Activated CD8-positive, alpha-beta memory T cell treated with anti-CD3 and anti-CD28 coated beads, Interleukin-2, amount 50 U/mL, for 48 hours (primary cell): ENCODE results near the gene HAUS1.
"Not testable (repeated sequence)": the region's sequence is repeated elsewhere in the genome, so short reads cannot be mapped to it uniquely, and the experiment has no call there.

Experiments
- DNase-seq: peaks from one replicate; pipeline ENCODE4 v3.0.0-alpha.2; 2020

HAUS1 gene

DNA sequence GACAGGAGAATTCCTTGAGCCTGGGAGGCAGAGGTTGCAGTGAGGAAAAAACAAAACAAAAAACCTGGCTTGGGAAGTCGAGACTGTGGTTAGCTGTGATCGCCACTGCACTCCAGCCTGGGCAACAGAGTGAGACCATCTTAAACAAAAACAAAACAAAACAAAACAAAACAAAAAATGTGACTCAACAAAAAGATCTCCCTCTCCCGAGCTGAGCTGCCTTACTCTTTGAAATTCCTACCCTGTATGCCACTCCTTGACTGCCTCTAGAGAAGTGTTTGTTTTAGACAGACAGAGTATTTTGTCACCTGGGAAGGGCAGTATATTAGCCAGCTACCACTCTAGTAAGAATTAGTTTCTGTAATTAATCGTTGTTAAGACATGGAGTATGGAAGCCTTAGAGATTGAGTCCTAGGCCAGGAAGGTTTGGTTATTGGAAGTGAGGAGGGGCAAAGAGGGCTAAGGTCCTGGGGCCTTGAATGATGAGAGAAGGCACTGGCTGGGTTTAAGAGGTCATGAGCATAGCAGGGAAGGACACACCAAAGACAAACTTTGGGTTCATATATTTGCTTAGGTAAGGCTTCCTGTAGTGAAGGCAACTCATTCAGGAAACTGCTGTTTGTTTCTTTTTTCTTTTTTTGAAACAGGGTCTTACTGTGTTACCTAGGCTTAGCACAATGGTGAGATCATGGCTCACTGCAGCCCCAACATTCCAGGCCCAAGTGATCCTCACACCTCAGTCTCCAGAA is 56.0 kb downstream of the HAUS1 start:
- DNase-seq: no peak

DNA sequence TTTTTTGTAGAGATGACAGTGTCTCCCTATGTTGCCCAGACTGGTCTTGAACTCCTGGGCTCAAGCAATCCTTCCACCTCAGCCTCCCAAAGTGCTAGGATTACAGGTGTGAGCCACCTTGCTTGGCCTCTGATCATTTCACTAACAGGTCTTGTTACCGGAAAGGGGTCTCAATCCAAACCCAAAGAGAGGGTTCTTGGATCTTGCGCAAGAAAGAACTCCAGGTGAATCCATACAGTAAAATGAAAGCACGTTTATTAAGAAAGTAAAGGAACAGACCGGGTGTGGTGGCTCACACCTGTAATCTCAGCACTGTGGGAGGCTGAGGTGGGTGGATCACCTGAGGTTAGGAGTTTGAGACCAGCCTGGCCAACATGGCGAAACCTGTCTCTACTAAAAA is 56.7 kb downstream of the HAUS1 start:
- not testable (repeated sequence) for DNase-seq

DNA sequence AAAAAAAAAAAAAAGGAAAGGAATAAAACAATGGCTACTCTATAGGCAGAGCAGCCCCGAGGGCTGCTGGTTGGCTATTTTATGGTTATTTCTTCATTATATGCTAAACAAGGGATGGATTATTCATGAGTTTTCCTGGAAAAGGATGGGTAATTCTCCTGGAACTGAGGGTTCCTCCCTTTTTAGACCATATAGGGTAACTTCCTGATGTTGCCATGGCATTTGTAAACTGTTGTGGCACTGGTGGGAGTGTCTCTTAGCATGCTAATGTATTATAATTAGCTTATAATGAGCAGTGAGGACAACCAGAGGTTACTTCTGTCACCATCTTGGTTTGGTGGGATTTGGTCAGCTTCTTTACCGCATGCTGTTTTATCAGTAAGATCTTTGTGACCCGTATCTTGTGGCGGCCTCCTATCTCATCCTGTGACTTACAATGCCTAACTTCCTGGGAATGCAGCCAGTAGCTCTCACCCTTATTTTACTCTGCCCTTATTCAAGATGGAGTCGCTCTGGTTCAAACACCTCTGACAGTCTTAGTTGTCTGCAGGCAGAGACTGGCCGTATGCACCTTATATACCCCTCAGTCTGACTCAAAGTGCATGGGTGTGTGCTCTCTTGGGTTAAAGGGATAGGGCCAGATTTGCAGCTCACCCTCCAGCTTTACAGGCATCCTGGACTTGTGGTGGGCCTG is 57.7 kb downstream of the HAUS1 start:
- DNase-seq: no peak

- DNase-seq: no peak
Measured at GRCh38 chr18:46163091-46163490, 58.9 kb downstream of the HAUS1 start.

DNA sequence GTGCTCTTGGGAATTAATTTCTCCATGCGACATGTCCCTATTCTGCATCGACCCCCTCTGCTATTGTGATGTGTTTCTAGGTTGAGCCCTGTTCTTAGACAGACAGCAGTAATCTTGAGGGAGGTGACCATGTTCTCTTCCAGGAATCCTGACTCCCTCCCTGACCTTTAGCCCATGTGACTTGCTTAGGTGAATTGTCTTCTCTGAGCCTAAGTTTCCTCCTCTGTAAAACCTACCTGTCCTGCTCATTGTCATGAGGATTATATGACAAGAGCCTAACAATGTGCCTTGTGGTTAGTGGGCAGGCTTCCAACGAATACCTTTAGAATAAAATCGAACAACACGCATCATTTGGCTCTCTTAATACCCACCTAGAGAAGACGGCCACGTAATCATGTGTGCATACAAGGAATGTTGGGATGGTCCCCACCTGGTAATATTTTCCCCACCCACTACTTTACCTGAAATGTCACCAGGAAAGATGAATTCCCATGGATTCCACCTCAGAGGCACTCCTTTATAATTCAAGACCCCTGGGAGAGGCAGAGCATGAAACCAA is 59.8 kb downstream of the HAUS1 start:
- no peak for DNase-seq

DNA sequence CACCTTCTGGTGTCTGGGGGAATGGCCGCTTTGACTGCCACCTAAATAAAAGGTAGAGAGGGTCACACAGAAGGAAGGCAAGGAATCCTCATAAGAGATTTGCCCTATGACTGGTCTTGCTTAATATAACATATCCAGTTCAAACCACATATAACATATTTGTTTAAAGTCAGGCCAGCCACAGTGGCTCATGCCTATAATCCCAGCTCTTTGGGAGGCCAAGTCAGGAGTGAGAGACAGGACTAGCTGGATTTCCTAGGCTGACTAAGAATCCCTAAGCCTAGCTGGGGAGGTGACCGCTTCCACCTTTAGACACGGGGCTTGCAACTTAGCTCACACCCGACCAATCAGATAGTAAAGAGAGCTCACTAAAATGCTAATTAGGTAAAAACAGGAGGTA is 60.3 kb downstream of the HAUS1 start:
- DNase-seq: not testable (repeated sequence)

DNA sequence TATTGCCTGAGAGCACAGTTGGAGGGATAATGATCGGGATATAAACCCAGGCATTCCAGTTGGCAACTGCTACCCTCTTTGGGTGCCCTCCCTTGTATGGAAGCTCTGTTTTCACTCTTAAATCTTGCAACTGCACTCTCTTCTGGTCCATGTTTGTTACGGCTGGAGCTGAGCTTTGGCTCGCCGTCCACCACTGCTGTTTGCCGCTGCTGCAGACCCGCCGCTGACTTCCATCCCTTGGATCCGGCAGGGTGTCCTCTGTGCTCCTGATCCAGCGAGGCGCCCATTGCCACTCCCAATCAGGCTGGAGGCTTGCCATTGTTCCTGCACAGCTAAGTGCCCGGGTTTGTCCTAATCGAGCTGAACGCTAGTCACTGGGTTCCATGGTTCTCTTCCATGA is 60.7 kb downstream of the HAUS1 start:
- no peak for DNase-seq

- DNase-seq: no peak
Measured at GRCh38 chr18:46166261-46166970, 62.2 kb downstream of the HAUS1 start.

DNA sequence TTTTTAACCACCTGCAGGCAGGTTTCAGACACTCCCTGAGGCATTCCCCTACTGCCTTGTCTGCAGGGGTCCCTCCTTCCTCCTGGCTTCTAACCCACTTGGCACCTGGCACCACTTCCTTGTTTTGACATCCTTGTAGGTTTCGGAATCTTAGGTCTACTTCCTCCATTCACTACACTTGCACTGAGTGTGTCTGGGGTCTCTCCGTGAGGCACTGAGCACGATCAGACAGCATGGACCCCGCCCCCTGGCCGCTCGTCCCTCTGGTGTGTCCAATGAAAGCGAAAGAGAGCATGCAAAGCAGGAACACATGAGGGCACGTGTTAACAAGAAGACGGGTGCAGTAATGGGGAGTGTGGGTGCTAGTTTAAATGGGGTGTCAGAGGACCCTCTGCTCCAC is 63.8 kb downstream of the HAUS1 start:
- DNase-seq: peak; percentile 64

DNA sequence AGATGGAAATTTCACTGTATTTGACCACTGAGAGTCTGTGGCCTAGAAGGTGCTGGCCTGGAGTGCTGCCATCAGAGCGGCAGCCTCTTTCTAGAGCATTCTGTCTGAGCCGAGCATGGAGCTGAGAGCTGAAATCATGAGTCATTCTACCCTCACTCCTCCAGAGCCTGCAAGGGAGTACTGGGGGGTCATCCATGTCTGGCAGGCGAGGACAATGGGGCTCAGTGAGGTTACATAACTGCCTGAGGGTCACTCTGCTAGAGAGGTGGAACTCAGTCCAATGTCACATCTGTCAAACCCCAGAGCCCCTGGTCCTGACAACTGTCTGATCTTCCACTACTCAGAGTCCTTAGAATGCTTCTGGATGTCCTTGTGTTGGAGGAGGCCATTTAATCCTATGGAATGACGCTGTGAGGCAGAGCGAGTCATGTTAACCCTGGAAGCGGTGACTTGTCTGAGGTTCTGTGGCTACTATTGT is 65.3 kb downstream of the HAUS1 start:
- DNase-seq: no peak

- no peak for DNase-seq
Measured at GRCh38 chr18:46171331-46171730, 67.1 kb downstream of the HAUS1 start.

- peak; percentile 97 for DNase-seq
Measured at GRCh38 chr18:46173393-46174341, 69.5 kb downstream of the HAUS1 start.

DNA sequence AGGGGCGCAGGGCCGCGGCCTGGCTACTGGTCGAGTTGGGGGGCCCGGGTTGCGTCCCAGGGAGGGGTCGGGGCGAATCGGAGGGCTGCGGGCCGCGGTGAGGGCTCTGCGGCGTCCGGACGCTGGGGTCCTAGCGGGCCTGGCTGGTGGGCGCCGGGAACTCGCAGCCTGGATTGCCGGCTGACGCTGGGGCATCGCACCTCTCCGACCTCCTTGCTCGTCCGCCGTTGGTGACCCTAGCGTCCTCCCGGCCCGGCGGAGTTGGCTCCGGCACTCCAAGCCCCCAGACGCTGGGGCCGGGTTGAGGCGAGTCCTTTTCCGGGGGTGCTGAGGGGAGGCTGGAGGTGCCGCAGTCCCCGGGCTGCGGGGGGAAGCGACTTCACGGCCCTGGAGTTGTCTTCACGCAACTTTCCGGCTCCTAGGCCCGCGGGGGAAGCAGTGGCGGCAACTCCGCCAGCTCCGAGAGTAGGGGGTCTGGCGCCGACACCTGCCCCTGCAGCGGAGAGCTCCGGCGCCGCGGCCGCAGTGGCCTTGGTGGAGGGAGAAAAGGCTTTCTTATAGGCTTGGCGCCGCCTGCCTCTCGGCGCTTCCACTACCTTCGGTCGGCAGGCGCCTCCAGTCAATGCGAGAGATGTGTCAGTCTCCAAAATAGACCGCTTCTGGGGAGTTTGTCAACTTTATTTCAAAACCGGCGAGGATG is 70.3 kb downstream of the HAUS1 start:
- peak; percentile 81 for DNase-seq

GRCh38 chr18:46176001-46176400 is 71.8 kb downstream of the HAUS1 start:
- no peak for DNase-seq
